HepG2 (cell line): ENCODE measurements around the gene RERE. TPM values are rescaled to one million over a fixed set of nuclear protein-coding genes. Genes with fewer than 3 reads are reported as not detected.

ENCODE experiments used
- ATM ChIP-seq: fragments of 450-650 bp; IDR thresholded peaks from 2 replicates; pipeline ENCODE4 v1.7.1; 2017; ENCODE audit warnings: mild to moderate bottlenecking, borderline replicate concordance
- BHLHE40 ChIP-seq: IDR thresholded peaks from 2 replicates; pipeline ENCODE4 v1.6.1; 2011; ENCODE audit warnings: low read length, improper control_type of control experiment
- MED13 ChIP-seq: sonication (generic); formaldehyde crosslinking; IDR thresholded peaks from 2 replicates; pipeline ENCODE4 v1.5.0; 2020; ENCODE audit warnings: missing genetic modification reagents
- ZEB1 ChIP-seq: IDR thresholded peaks from 2 replicates; pipeline ENCODE4 v1.6.1; 2012; ENCODE audit warnings: mild to moderate bottlenecking, low read depth, inconsistent platforms; ENCODE audit not compliant: insufficient replicate concordance
- ZSCAN20 ChIP-seq: sonication (generic); formaldehyde crosslinking; IDR thresholded peaks from 2 replicates; pipeline ENCODE4 v1.4.0; 2020; ENCODE audit warnings: missing genetic modification reagents, mild to moderate bottlenecking, borderline replicate concordance
- polyA plus RNA-seq, 8 experiments: library from polyadenylated mRNA; depleted of rRNA in 3 of 8; stranded (reverse) in 7 of 8; unstranded in 1 of 8; fragments of >200 nt; fragmentation: Illumina TruSeq in 4 of 8; extraction: Trizol in 4 of 8; gene quantifications; 2 replicates each; pipeline versions ENCODE4 v1.2.1 to v1.2.3, GENCODE V29; 2011 to 2016; ENCODE audit warnings: low read depth in 4 of 8, missing spikeins in 1 of 8, mixed read lengths in 1 of 8; ENCODE audit not compliant: insufficient read depth in 1 of 8
- total RNA-seq, 5 experiments: library from RNA; depleted of rRNA; stranded (reverse); fragments of >200 nt; fragmentation: Illumina TruSeq; extraction: Trizol; gene quantifications; 2 replicates each; pipeline ENCODE4 v1.2.3, GENCODE V29; 2016; ENCODE audit warnings: low read depth in 1 of 5
- TF ChIP-seq, protein P1 (sequence below): sonication (generic); formaldehyde crosslinking; IDR thresholded peaks from 2 replicates; pipeline ENCODE4 v1.4.0; 2020; ENCODE audit warnings: missing genetic modification reagents
- TF ChIP-seq, protein P2 (sequence below): sonication (generic); formaldehyde crosslinking; IDR thresholded peaks from 2 replicates; pipeline ENCODE4 v1.4.0; 2020; ENCODE audit warnings: missing genetic modification reagents
- TF ChIP-seq, protein P3 (sequence below): sonication (generic); formaldehyde crosslinking; IDR thresholded peaks from 2 replicates; pipeline ENCODE4 v1.4.0; 2020; ENCODE audit warnings: mild to moderate bottlenecking, low read depth, missing genetic modification reagents
- TF ChIP-seq, protein P4 (sequence below): sonication (generic); formaldehyde crosslinking; IDR thresholded peaks from 2 replicates; pipeline ENCODE4 v1.4.0; 2020; ENCODE audit warnings: missing genetic modification reagents

The RERE gene
- total and polyA plus RNA-seq, 2 of the 13 experiments (the other 11 are each of a cell fraction or from before 2014, with no cell fraction given): 18.3 to 21.9 TPM

DNA sequence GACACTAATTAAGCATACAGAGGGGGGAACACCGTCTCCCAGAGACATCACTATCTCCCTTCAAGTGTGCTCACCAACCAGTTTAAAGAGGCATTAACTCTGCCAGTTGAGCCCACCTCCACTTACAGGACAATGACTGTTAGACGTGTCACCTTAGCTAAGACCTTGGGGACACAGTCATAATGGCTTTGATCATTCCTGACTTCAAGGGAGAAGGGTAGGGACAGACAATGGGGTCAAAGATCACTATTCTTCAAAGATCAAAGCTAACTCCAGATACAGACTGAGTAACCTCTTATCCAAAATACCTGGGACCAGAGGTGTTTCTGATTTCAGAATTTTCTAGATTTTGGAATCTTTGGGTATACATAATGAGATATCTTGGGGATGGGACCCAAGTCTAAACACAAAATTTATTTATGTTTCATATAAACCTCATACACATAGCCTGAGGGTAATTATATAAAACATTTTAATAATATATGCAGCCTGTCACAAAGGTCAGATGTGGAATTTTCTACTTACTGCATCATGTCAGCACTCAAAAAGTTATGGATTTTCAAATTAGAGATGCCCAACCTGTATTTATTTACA is 253.4 kb downstream of the RERE start (continued):
- TF ChIP-seq, protein P1, sequence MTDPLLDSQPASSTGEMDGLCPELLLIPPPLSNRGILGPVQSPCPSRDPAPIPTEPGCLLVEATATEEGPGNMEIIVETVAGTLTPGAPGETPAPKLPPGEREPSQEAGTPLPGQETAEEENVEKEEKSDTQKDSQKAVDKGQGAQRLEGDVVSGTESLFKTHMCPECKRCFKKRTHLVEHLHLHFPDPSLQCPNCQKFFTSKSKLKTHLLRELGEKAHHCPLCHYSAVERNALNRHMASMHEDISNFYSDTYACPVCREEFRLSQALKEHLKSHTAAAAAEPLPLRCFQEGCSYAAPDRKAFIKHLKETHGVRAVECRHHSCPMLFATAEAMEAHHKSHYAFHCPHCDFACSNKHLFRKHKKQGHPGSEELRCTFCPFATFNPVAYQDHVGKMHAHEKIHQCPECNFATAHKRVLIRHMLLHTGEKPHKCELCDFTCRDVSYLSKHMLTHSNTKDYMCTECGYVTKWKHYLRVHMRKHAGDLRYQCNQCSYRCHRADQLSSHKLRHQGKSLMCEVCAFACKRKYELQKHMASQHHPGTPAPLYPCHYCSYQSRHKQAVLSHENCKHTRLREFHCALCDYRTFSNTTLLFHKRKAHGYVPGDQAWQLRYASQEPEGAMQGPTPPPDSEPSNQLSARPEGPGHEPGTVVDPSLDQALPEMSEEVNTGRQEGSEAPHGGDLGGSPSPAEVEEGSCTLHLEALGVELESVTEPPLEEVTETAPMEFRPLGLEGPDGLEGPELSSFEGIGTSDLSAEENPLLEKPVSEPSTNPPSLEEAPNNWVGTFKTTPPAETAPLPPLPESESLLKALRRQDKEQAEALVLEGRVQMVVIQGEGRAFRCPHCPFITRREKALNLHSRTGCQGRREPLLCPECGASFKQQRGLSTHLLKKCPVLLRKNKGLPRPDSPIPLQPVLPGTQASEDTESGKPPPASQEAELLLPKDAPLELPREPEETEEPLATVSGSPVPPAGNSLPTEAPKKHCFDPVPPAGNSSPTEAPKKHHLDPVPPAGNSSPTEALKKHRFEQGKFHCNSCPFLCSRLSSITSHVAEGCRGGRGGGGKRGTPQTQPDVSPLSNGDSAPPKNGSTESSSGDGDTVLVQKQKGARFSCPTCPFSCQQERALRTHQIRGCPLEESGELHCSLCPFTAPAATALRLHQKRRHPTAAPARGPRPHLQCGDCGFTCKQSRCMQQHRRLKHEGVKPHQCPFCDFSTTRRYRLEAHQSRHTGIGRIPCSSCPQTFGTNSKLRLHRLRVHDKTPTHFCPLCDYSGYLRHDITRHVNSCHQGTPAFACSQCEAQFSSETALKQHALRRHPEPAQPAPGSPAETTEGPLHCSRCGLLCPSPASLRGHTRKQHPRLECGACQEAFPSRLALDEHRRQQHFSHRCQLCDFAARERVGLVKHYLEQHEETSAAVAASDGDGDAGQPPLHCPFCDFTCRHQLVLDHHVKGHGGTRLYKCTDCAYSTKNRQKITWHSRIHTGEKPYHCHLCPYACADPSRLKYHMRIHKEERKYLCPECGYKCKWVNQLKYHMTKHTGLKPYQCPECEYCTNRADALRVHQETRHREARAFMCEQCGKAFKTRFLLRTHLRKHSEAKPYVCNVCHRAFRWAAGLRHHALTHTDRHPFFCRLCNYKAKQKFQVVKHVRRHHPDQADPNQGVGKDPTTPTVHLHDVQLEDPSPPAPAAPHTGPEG: no peak
- TF ChIP-seq, protein P2, sequence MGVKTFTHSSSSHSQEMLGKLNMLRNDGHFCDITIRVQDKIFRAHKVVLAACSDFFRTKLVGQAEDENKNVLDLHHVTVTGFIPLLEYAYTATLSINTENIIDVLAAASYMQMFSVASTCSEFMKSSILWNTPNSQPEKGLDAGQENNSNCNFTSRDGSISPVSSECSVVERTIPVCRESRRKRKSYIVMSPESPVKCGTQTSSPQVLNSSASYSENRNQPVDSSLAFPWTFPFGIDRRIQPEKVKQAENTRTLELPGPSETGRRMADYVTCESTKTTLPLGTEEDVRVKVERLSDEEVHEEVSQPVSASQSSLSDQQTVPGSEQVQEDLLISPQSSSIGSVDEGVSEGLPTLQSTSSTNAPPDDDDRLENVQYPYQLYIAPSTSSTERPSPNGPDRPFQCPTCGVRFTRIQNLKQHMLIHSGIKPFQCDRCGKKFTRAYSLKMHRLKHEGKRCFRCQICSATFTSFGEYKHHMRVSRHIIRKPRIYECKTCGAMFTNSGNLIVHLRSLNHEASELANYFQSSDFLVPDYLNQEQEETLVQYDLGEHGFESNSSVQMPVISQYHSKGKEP (CRISPR knock-in tag): no peak
- TF ChIP-seq ZEB1: peak; percentile 45
- TF ChIP-seq, protein P3, sequence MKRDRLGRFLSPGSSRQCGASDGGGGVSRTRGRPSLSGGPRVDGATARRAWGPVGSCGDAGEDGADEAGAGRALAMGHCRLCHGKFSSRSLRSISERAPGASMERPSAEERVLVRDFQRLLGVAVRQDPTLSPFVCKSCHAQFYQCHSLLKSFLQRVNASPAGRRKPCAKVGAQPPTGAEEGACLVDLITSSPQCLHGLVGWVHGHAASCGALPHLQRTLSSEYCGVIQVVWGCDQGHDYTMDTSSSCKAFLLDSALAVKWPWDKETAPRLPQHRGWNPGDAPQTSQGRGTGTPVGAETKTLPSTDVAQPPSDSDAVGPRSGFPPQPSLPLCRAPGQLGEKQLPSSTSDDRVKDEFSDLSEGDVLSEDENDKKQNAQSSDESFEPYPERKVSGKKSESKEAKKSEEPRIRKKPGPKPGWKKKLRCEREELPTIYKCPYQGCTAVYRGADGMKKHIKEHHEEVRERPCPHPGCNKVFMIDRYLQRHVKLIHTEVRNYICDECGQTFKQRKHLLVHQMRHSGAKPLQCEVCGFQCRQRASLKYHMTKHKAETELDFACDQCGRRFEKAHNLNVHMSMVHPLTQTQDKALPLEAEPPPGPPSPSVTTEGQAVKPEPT (CRISPR knock-in tag): no peak
- TF ChIP-seq MED13 (CRISPR knock-in tag): 0 out of 2 replicates have a peak, but pooled peaks have one; percentile 18
- no peak for TF ChIP-seq ZSCAN20 (CRISPR knock-in tag)
- no peak for TF ChIP-seq ATM
- TF ChIP-seq, protein P4, sequence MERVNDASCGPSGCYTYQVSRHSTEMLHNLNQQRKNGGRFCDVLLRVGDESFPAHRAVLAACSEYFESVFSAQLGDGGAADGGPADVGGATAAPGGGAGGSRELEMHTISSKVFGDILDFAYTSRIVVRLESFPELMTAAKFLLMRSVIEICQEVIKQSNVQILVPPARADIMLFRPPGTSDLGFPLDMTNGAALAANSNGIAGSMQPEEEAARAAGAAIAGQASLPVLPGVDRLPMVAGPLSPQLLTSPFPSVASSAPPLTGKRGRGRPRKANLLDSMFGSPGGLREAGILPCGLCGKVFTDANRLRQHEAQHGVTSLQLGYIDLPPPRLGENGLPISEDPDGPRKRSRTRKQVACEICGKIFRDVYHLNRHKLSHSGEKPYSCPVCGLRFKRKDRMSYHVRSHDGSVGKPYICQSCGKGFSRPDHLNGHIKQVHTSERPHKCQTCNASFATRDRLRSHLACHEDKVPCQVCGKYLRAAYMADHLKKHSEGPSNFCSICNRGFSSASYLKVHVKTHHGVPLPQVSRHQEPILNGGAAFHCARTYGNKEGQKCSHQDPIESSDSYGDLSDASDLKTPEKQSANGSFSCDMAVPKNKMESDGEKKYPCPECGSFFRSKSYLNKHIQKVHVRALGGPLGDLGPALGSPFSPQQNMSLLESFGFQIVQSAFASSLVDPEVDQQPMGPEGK (CRISPR knock-in tag): peak; percentile 58
- peak; percentile 37 for TF ChIP-seq BHLHE40
- TF ChIP-seq, all 625 proteins: peak for 98
